Measurements from ENCODE around the gene GPR45.

GPR45 gene

GRCh38 chr2:105256431-105257047, 15.0 kb downstream of the GPR45 start:
- TF ChIP-seq ZBTB7A (IDR thresholded peaks at IDR 0.05; ENCODE audit: low read depth): no peak
- TF ChIP-seq MAX (IDR thresholded peaks at IDR 0.05): no peak
- no peak for TF ChIP-seq USF1 (IDR thresholded peaks at IDR 0.05)
- no peak for TF ChIP-seq CREB1 (IDR thresholded peaks at IDR 0.05; ENCODE audit: low read depth)
- TF ChIP-seq EGR1 (IDR thresholded peaks at IDR 0.05): no peak
- TF ChIP-seq YY1 (IDR thresholded peaks at IDR 0.05; ENCODE audit: low read depth): no peak
- no peak for TF ChIP-seq CEBPB (IDR thresholded peaks at IDR 0.05)
- TF ChIP-seq RAD21 (IDR thresholded peaks at IDR 0.05; ENCODE audit: low read depth): no peak
- TF ChIP-seq TCF12 (IDR thresholded peaks at IDR 0.05; ENCODE audit: low read depth): no peak
- no peak for TF ChIP-seq TAF1 (IDR thresholded peaks at IDR 0.05; ENCODE audit: low read depth)
- no peak for TF ChIP-seq REST (IDR thresholded peaks at IDR 0.05; ENCODE audit: low read depth)
- TF ChIP-seq TEAD4 (IDR thresholded peaks at IDR 0.05): no peak
- TF ChIP-seq EP300 (IDR thresholded peaks at IDR 0.05; ENCODE audit: borderline replicate concordance): no peak
- TF ChIP-seq NFIC (IDR thresholded peaks at IDR 0.05): no peak
- no peak for TF ChIP-seq FOXM1 (IDR thresholded peaks at IDR 0.05; ENCODE audit: borderline replicate concordance, low read depth)

GRCh38 chr2:105257981-105258380, 16.4 kb downstream of the GPR45 start:
- TF ChIP-seq CREB1 (IDR thresholded peaks at IDR 0.05; ENCODE audit: low read depth) (no peak), USF1 (IDR thresholded peaks at IDR 0.05) (no peak), NFIC (IDR thresholded peaks at IDR 0.05) (no peak), MAX (IDR thresholded peaks at IDR 0.05) (no peak), CEBPB (IDR thresholded peaks at IDR 0.05) (no peak), REST (IDR thresholded peaks at IDR 0.05; ENCODE audit: low read depth) (no peak), TEAD4 (IDR thresholded peaks at IDR 0.05) (no peak), YY1 (IDR thresholded peaks at IDR 0.05; ENCODE audit: low read depth) (no peak), EP300 (IDR thresholded peaks at IDR 0.05; ENCODE audit: borderline replicate concordance) (no peak), FOXM1 (IDR thresholded peaks at IDR 0.05; ENCODE audit: borderline replicate concordance, low read depth) (no peak), RAD21 (IDR thresholded peaks at IDR 0.05; ENCODE audit: low read depth) (no peak), EGR1 (IDR thresholded peaks at IDR 0.05) (no peak)

- TF ChIP-seq YY1 (IDR thresholded peaks at IDR 0.05; ENCODE audit: low read depth): no peak
- no peak for TF ChIP-seq TCF12 (IDR thresholded peaks at IDR 0.05; ENCODE audit: low read depth)
- TF ChIP-seq EGR1 (IDR thresholded peaks at IDR 0.05): no peak
- TF ChIP-seq CEBPB (IDR thresholded peaks at IDR 0.05): no peak
- no peak for TF ChIP-seq REST (IDR thresholded peaks at IDR 0.05; ENCODE audit: low read depth)
- TF ChIP-seq USF1 (IDR thresholded peaks at IDR 0.05): no peak
- no peak for TF ChIP-seq CREB1 (IDR thresholded peaks at IDR 0.05; ENCODE audit: low read depth)
- TF ChIP-seq TAF1 (IDR thresholded peaks at IDR 0.05; ENCODE audit: low read depth): no peak
- no peak for TF ChIP-seq NFIC (IDR thresholded peaks at IDR 0.05)
- TF ChIP-seq MAX (IDR thresholded peaks at IDR 0.05): no peak
- TF ChIP-seq EP300 (IDR thresholded peaks at IDR 0.05; ENCODE audit: borderline replicate concordance): no peak
- TF ChIP-seq TEAD4 (IDR thresholded peaks at IDR 0.05): no peak
- TF ChIP-seq ZBTB7A (IDR thresholded peaks at IDR 0.05; ENCODE audit: low read depth): no peak
- TF ChIP-seq FOXM1 (IDR thresholded peaks at IDR 0.05; ENCODE audit: borderline replicate concordance, low read depth): no peak
- TF ChIP-seq RAD21 (IDR thresholded peaks at IDR 0.05; ENCODE audit: low read depth): no peak
Observed at GRCh38 chr2:105258835-105259350, 17.4 kb downstream of the GPR45 start.
